H1 (cell line): ENCODE results near the gene INPP5E. TPM values are rescaled to one million over a fixed set of nuclear protein-coding genes. Genes with fewer than 3 reads are reported as not detected.

Experiments used
- CTCF ChIA-PET: fragments of 300-600 bp; sonication (Branson Sonifier 250); formaldehyde crosslinking; loops from one replicate; lab custom pipeline; 2021; ENCODE audit not compliant: partially characterized antibody; lab: Charles Lee
- POLR2A ChIA-PET: fragments of 300-600 bp; sonication (Branson Sonifier 250); formaldehyde crosslinking; loops from one replicate; lab custom pipeline; 2021; ENCODE audit warnings: inconsistent platforms; ENCODE audit not compliant: partially characterized antibody; lab: Charles Lee
- DNase-seq, 2 experiments: peaks; one replicate each; pipeline versions ENCODE4 v3.0.0 to v3.0.0-alpha.2; 2010 to 2022; ENCODE audit warnings: low spot score in 2 of 2, low read depth in 1 of 2, mixed read lengths in 1 of 2
- FAIRE-seq: peaks from 2 replicates; lab custom pipeline; 2011; peaks lifted over from hg19 to GRCh38; lab: Jason Lieb, UNC
- H2AFZ ChIP-seq: 2 replicates; pipeline ENCODE4 v1.8.1; 2012; ENCODE audit warnings: low read length, inconsistent platforms
- H2AK5ac ChIP-seq: 2 replicates; pipeline ENCODE4 v1.6.1; 2013; ENCODE audit warnings: low read depth, low read length
- H2BK120ac ChIP-seq: replicated peaks from 2 replicates; pipeline ENCODE3; 2013; ENCODE audit warnings: low read depth, low read length, inconsistent platforms
- H2BK12ac ChIP-seq: 2 replicates; pipeline ENCODE4 v1.6.1; 2013; ENCODE audit warnings: low read depth, low read length
- H2BK15ac ChIP-seq: 2 replicates; pipeline ENCODE4 v1.6.1; 2013; ENCODE audit warnings: low read length
- H2BK20ac ChIP-seq: 2 replicates; pipeline ENCODE4 v1.6.1; 2013; ENCODE audit warnings: low read length
- H2BK5ac ChIP-seq: 2 replicates; pipeline ENCODE4 v1.6.1; 2013; ENCODE audit warnings: low read depth, low read length
- H3K14ac ChIP-seq: 2 replicates; pipeline ENCODE4 v1.6.1; 2013; ENCODE audit warnings: inconsistent platforms; ENCODE audit not compliant: insufficient read length
- H3K18ac ChIP-seq: 2 replicates; pipeline ENCODE4 v1.6.1; 2013; ENCODE audit warnings: low read length; ENCODE audit errors: extremely low read depth
- H3K23ac ChIP-seq: 2 replicates; pipeline ENCODE4 v1.6.1; 2013; ENCODE audit warnings: inconsistent platforms; ENCODE audit not compliant: insufficient read length
- H3K23me2 ChIP-seq: 2 replicates; pipeline ENCODE4 v1.6.1; 2013; ENCODE audit warnings: low read depth, low read length
- H3K27ac ChIP-seq: 2 replicates; pipeline ENCODE4 v1.6.1; 2011; ENCODE audit warnings: low read depth, low read length, inconsistent platforms
- H3K27me3 ChIP-seq, 4 experiments: replicated peaks in 1 of 4; 1 replicate in 1 of 4; 2 replicates in 3 of 4; pipeline versions ENCODE4 v1.6.1 to v1.8.1; 2011 to 2013; ENCODE audit warnings: low read length in 3 of 4, mild to moderate bottlenecking in 3 of 4, inconsistent platforms in 2 of 4, mixed read lengths in 2 of 4, moderate library complexity in 1 of 4; ENCODE audit not compliant: control insufficient read depth in 3 of 4, insufficient read depth in 3 of 4; ENCODE audit errors: extremely low read depth in 1 of 4
- H3K36me3 ChIP-seq, 4 experiments: 2 replicates each; pipeline versions ENCODE4 v1.6.1 to v1.8.1; 2011 to 2013; ENCODE audit warnings: mild to moderate bottlenecking in 4 of 4, low read length in 3 of 4, moderate library complexity in 2 of 4, control low read depth in 1 of 4, inconsistent platforms in 1 of 4; ENCODE audit not compliant: insufficient read depth in 4 of 4, control insufficient read depth in 2 of 4
- H3K4ac ChIP-seq: replicated peaks from 2 replicates; pipeline ENCODE3; 2013; ENCODE audit warnings: low read length, low read depth, mixed read lengths, inconsistent platforms; ENCODE audit not compliant: insufficient read length
- H3K4me1 ChIP-seq, 4 experiments: replicated peaks in 1 of 4; 1 replicate in 1 of 4; 2 replicates in 3 of 4; pipeline versions ENCODE4 v1.6.1 to v1.8.1; 2011 to 2013; ENCODE audit warnings: low read length in 3 of 4, inconsistent platforms in 2 of 4, mixed read lengths in 1 of 4; ENCODE audit not compliant: insufficient read depth in 4 of 4, control insufficient read depth in 3 of 4
- H3K4me2 ChIP-seq, 2 experiments: 2 replicates each; pipeline versions ENCODE4 v1.6.1 to v1.8.1; 2011 to 2013; ENCODE audit warnings: low read depth in 2 of 2, low read length in 2 of 2, control low read depth in 1 of 2, inconsistent platforms in 1 of 2, mild to moderate bottlenecking in 1 of 2; ENCODE audit not compliant: insufficient read depth in 1 of 2
- H3K4me3 ChIP-seq, 4 experiments: fragments of 200-600, 300-600 bp in 1 of 4; sonication (generic), shearing (Covaris generic), sonication (Bioruptor Twin) in 1 of 4; 2 replicates each; pipeline versions ENCODE4 v1.5.1 to v1.8.1; 2011 to 2016; ENCODE audit warnings: low read length in 4 of 4, low read depth in 3 of 4, control low read depth in 2 of 4, inconsistent platforms in 2 of 4, mild to moderate bottlenecking in 2 of 4, mixed read lengths in 1 of 4, moderate library complexity in 1 of 4; ENCODE audit not compliant: insufficient read depth in 2 of 4; ENCODE audit errors: extremely low read depth in 1 of 4
- H3K56ac ChIP-seq: replicated peaks from 2 replicates; pipeline ENCODE3; 2013; ENCODE audit warnings: low read depth, mild to moderate bottlenecking, mixed read lengths, low read length, inconsistent platforms; ENCODE audit not compliant: insufficient read length
- H3K79me1 ChIP-seq: 2 replicates; pipeline ENCODE4 v1.6.1; 2013; ENCODE audit warnings: low read depth, low read length, control low read depth
- H3K79me2 ChIP-seq, 2 experiments: 2 replicates each; pipeline versions ENCODE4 v1.6.1 to v1.8.1; 2012 to 2013; ENCODE audit warnings: low read length in 2 of 2, mild to moderate bottlenecking in 2 of 2, inconsistent platforms in 1 of 2; ENCODE audit not compliant: insufficient read depth in 2 of 2, control insufficient read depth in 1 of 2
- H3K9ac ChIP-seq, 4 experiments: replicated peaks in 1 of 4; 1 replicate in 1 of 4; 2 replicates in 3 of 4; pipeline versions ENCODE4 v1.6.1 to v1.8.1; 2011 to 2013; ENCODE audit warnings: low read depth in 3 of 4, low read length in 3 of 4, control low read depth in 2 of 4, mild to moderate bottlenecking in 2 of 4, moderate library complexity in 2 of 4, inconsistent platforms in 1 of 4; ENCODE audit errors: extremely low read depth in 1 of 4
- H3K9me3 ChIP-seq, 2 experiments: 2 replicates each; pipeline versions ENCODE4 v1.6.1 to v1.8.1; 2012 to 2013; ENCODE audit warnings: mild to moderate bottlenecking in 2 of 2, moderate library complexity in 2 of 2, control low read depth in 1 of 2, inconsistent platforms in 1 of 2, low read depth in 1 of 2, low read length in 1 of 2, mixed read lengths in 1 of 2; ENCODE audit not compliant: insufficient read depth in 2 of 2
- H4K20me1 ChIP-seq, 2 experiments: replicated peaks in 1 of 2; 2 replicates each; pipeline versions ENCODE3 to v1.8.1; 2011 to 2013; ENCODE audit warnings: inconsistent platforms in 2 of 2, low read length in 2 of 2, mild to moderate bottlenecking in 1 of 2; ENCODE audit not compliant: insufficient read depth in 2 of 2, control insufficient read depth in 1 of 2
- H4K5ac ChIP-seq: 2 replicates; pipeline ENCODE4 v1.6.1; 2013; ENCODE audit warnings: low read length, low read depth, mixed read lengths, inconsistent platforms; ENCODE audit not compliant: insufficient read length
- H4K8ac ChIP-seq: 2 replicates; pipeline ENCODE4 v1.8.0; 2013; ENCODE audit warnings: mild to moderate bottlenecking, moderate library complexity, low read length, inconsistent platforms; ENCODE audit not compliant: insufficient read depth; ENCODE audit errors: extremely low read depth
- H4K91ac ChIP-seq: replicated peaks from 2 replicates; pipeline ENCODE3; 2013; ENCODE audit warnings: low read length, mixed read lengths, inconsistent platforms; ENCODE audit not compliant: insufficient read length
- CHD2 ChIP-seq: IDR thresholded peaks from 2 replicates; pipeline ENCODE4 v1.6.1; 2012; ENCODE audit warnings: low read length, improper control_type of control experiment
- CTBP2 ChIP-seq: IDR thresholded peaks from 2 replicates; pipeline ENCODE4 v1.7.0; 2011; ENCODE audit warnings: borderline replicate concordance, mild to moderate bottlenecking, moderate library complexity, mixed read lengths, low read length; ENCODE audit not compliant: insufficient read depth, insufficient read length
- EZH2 ChIP-seq: fragments of 200-600 bp; sonication (generic); IDR thresholded peaks from 2 replicates; pipeline ENCODE4 v1.7.1; 2012; ENCODE audit warnings: low read depth, mild to moderate bottlenecking, moderate library complexity, low read length, inconsistent platforms; ENCODE audit not compliant: severe bottlenecking
- KDM4A ChIP-seq: IDR thresholded peaks from one replicate; pipeline ENCODE4 v1.7.1; 2012; ENCODE audit warnings: low read depth, mild to moderate bottlenecking, moderate library complexity, low read length, inconsistent platforms; ENCODE audit not compliant: severe bottlenecking
- MAFK ChIP-seq: IDR thresholded peaks from 2 replicates; pipeline ENCODE4 v1.6.1; 2012; ENCODE audit warnings: low read depth, mild to moderate bottlenecking, improper control_type of control experiment, low read length
- PHF8 ChIP-seq: fragments of 200-600 bp; sonication (generic); conservative IDR thresholded peaks from 2 replicates; pipeline ENCODE4 v1.7.1; 2012; ENCODE audit warnings: low read depth, mild to moderate bottlenecking, inconsistent platforms, low read length, moderate library complexity
- SIN3A ChIP-seq, 2 experiments: IDR thresholded peaks in 1 of 2; conservative IDR thresholded peaks in 1 of 2; 2 replicates each; pipeline ENCODE4 v1.6.1; 2011 to 2012; ENCODE audit warnings: low read length in 2 of 2, improper control_type of control experiment in 1 of 2, low read depth in 1 of 2, mild to moderate bottlenecking in 1 of 2
- USF2 ChIP-seq: IDR thresholded peaks from 2 replicates; pipeline ENCODE4 v1.6.1; 2011; ENCODE audit warnings: low read length, improper control_type of control experiment
- WGBS, 2 experiments: shearing (Covaris generic) in 1 of 2; methylation state at CpG; one replicate each; pipeline versions ENCODE4 v1.1.6 to v1.1.7; 2013 to 2015; ENCODE audit warnings: low lambda C conversion rate in 2 of 2, mixed read lengths in 2 of 2, inconsistent platforms in 1 of 2, low coverage in 1 of 2, missing lambda C conversion rate in 1 of 2; ENCODE audit not compliant: insufficient replicate concordance in 2 of 2, insufficient coverage in 1 of 2, insufficient read length in 1 of 2; ENCODE audit errors: extremely low coverage in 1 of 2, missing lambda C conversion rate in 1 of 2; 5-methylcytosine and 5-hydroxymethylcytosine counted together
- polyA plus RNA-seq, 7 experiments: library from polyadenylated mRNA; depleted of rRNA in 3 of 7; stranded (reverse) in 5 of 7; unstranded in 2 of 7; fragments of >200 nt in 5 of 7; fragments of 200-250 nt in 2 of 7; gene quantifications; 1 replicate in 5 of 7; 2 replicates in 1 of 7; 4 replicates in 1 of 7; pipeline versions ENCODE4 v1.2.1 to v1.2.3, GENCODE V29; 2011 to 2013; ENCODE audit warnings: missing spikeins in 2 of 7, mixed read lengths in 2 of 7
- total RNA-seq: library from RNA; stranded (reverse); fragmentation: NEBNext Ultra II Directional; extraction: Animal tissue kit (Norgen Biotek cat#: 25700); gene quantifications from 2 replicates; pipeline ENCODE4 v1.2.1, GENCODE V29; 2021
- TF ChIP-seq, protein P1 (sequence below): IDR thresholded peaks from 2 replicates; pipeline ENCODE4 v1.6.1; 2011; ENCODE audit warnings: low read depth, mild to moderate bottlenecking, low read length; ENCODE audit not compliant: insufficient read depth

INPP5E gene
- total and polyA plus RNA-seq, 2 of the 8 experiments (the other 6 are each of a cell fraction or from before 2014, with no cell fraction given): 8.7 to 11.3 TPM

GRCh38 chr9:136487672-136488071 is 48.0 kb upstream of the INPP5E start:
- Histone ChIP-seq H4K8ac (no peak overlapping the region), H3K79me2 (no peaks in the 10 kb centered on the region), H3K4me1 (peaks cover 0 to 7% (median 2%) of the 10 kb centered on the region in 4 experiments; a peak in 5 of 7 replicates), H2BK12ac (no peak overlapping the region), H3K23ac (no peak overlapping the region), H3K4me3 (no peak overlapping the region), H2BK15ac (no peak overlapping the region), H2BK20ac (no peak overlapping the region), H3K27me3 (no peaks in the 10 kb centered on the region), H3K56ac (no peak overlapping the region), H3K4ac (no peak overlapping the region), H3K14ac (no peak overlapping the region), H3K23me2 (peaks cover 3% of the 10 kb centered on the region; the same call in 1 of the 2 replicates), H3K9ac (no peak overlapping the region; a peak in 1 of 7 replicates), H3K36me3 (no peaks in the 10 kb centered on the region), H4K20me1 (peaks cover 2 to 5% of the 10 kb centered on the region in 2 experiments), H2BK5ac (no peak overlapping the region), H2BK120ac (no peak overlapping the region), H4K5ac (no peak overlapping the region), H3K79me1 (no peaks in the 10 kb centered on the region; the same call in 1 of the 2 replicates), H3K27ac (no peak overlapping the region), H2AK5ac (no peak overlapping the region), H3K4me2 (no peak overlapping the region), H3K9me3 (no peaks in the 10 kb centered on the region), H2AFZ (no peak overlapping the region), H4K91ac (no peak overlapping the region), H3K18ac (no peak overlapping the region)
- WGBS, 2 experiments: 85% methylated on average over 7 of the region's 7 CpGs; no CpG with 5 or more reads in 1 of the 2 experiments
- ChIA-PET POLR2A (interaction anchor here (0.7 to 1.4 kb wide), 4 partner anchors 140 to 240 kb away, joined by 3 to 4 read pairs (median 4); no protein-coding TSS in a partner anchor), CTCF (interaction anchor here (0.6 to 8.9 kb wide), 51 partner anchors 8 to 777 kb away, joined by 3 to 253 read pairs (median 4); no protein-coding TSS in a partner anchor)
- DNase-seq (no peak), FAIRE-seq (no peak)
- no peak for TF ChIP-seq PHF8
- no peak for TF ChIP-seq EZH2
- no peak for TF ChIP-seq USF2
- no peak for TF ChIP-seq KDM4A
- TF ChIP-seq CTBP2: no peak
- TF ChIP-seq MAFK: no peak
- no peak for TF ChIP-seq CHD2
- TF ChIP-seq SIN3A (conservative IDR thresholded peaks at IDR 0.05 in 1 of 2, IDR thresholded peaks at IDR 0.05 in 1 of 2; ENCODE audit: low read depth in 1 of 2, low read length in 2 of 2): no peak
- TF ChIP-seq, protein P1, sequence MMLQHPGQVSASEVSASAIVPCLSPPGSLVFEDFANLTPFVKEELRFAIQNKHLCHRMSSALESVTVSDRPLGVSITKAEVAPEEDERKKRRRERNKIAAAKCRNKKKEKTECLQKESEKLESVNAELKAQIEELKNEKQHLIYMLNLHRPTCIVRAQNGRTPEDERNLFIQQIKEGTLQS: no peak
